ENCODE data around the gene HTATIP2. TPM values are rescaled to one million over a fixed set of nuclear protein-coding genes. Genes with fewer than 3 reads are reported as not detected.

HTATIP2 gene
- total and polyA plus RNA-seq, 9 of the 15 experiments (the other 6 are each of a cell fraction or from before 2014, with no cell fraction given), result 48.3 to 90.9 (median 64.4) TPM

GRCh38 chr11:20357150-20357549 lies 6.4 kb upstream of the HTATIP2 start (continued):
- TF ChIP-seq MGA (IDR thresholded peaks at IDR 0.05) (no peak), SMAD2 (IDR thresholded peaks at IDR 0.05; ENCODE audit: low read depth, low read length) (no peak), RBM25 (IDR thresholded peaks at IDR 0.05; ENCODE audit: low read depth, low read length, severe bottlenecking) (no peak), RFX5 (IDR thresholded peaks at IDR 0.05; ENCODE audit: low read depth, low read length) (no peak), TFAM (CRISPR knock-in tag; conservative IDR thresholded peaks at IDR 0.05) (no peak), MCM3 (IDR thresholded peaks at IDR 0.05) (no peak), PKNOX1 (IDR thresholded peaks at IDR 0.05) (no peak), RBM15 (IDR thresholded peaks at IDR 0.05; ENCODE audit: insufficient read depth, low read length) (no peak), GMEB1 (CRISPR knock-in tag; IDR thresholded peaks at IDR 0.05) (no peak), E2F4 (CRISPR knock-in tag; IDR thresholded peaks at IDR 0.05; ENCODE audit: low read depth) (no peak), STAT5A (IDR thresholded peaks at IDR 0.05; ENCODE audit: borderline replicate concordance, low read length) (no peak), ZC3H4 (CRISPR knock-in tag; IDR thresholded peaks at IDR 0.05; ENCODE audit: borderline replicate concordance) (no peak), SIX5 (IDR thresholded peaks at IDR 0.05; ENCODE audit: borderline replicate concordance in 1 of 2, insufficient read depth in 1 of 2, low read depth in 1 of 2, low read length in 2 of 2) (no peak), ZNF239 (CRISPR knock-in tag; IDR thresholded peaks at IDR 0.05) (no peak)

All from K562 (cell line).